ENCODE results near the gene NID1. TPM values are rescaled to one million over a fixed set of nuclear protein-coding genes. Genes with fewer than 3 reads are reported as not detected.

NID1 gene
- total RNA-seq, 1 experiment from 2014 or later: 8.6 TPM

GRCh38 chr1:236002025-236002390 lies 62.9 kb downstream of the NID1 start:
- no TSS peak for BruUV-seq (replicated peaks)
- H3K4me1 Mint-ChIP-seq (ENCODE audit: low read depth, unreplicated experiment): no peaks in the 10 kb centered on the region
- TF ChIP-seq CTCF (IDR thresholded peaks at IDR 0.05; ENCODE audit: unreplicated experiment): no peak
- intact Hi-C loops (cut with micrococcal nuclease; ENCODE audit: unreplicated experiment): no loop called here
- H3K27ac Mint-ChIP-seq (ENCODE audit: unreplicated experiment): no peak overlapping the region
- CTCF ChIA-PET: no interaction called here
- no peak for DNase-seq
- peaks cover 21% of the 10 kb centered on the region for H3K27me3 Mint-ChIP-seq (ENCODE audit: unreplicated experiment)
- H3K4me3 Mint-ChIP-seq (ENCODE audit: low read depth, unreplicated experiment): no peak overlapping the region
- no peaks in the 10 kb centered on the region for H3K36me3 Mint-ChIP-seq (ENCODE audit: insufficient read depth, unreplicated experiment)
- no peaks in the 10 kb centered on the region for H3K9me3 Mint-ChIP-seq (ENCODE audit: low read depth, unreplicated experiment)

DNA sequence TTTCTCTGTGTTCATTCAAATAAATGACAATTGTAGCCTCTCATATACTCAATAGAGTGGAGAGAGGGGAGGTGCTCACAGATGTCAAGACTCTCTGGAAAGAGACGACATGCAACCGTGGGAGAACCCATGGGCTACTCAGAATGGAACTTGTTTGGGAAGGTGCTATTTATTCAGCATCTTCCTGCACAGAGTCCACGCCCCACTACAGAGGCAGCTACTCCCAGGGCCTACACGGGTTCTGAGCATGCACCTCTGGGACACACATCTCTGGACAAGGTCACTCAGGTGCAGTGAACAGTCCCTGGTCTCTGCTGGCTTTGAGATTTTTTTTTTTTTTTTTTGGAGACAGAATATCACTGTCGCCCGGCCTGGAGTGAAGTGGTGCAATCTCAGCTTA lies 64.1 kb downstream of the NID1 start:
- Mint-ChIP-seq H3K4me3 (ENCODE audit: low read depth, unreplicated experiment) (no peak overlapping the region), H3K27me3 (ENCODE audit: unreplicated experiment) (peaks cover 9% of the 10 kb centered on the region), H3K36me3 (ENCODE audit: insufficient read depth, unreplicated experiment) (no peaks in the 10 kb centered on the region), H3K27ac (ENCODE audit: unreplicated experiment) (no peak overlapping the region), H3K4me1 (ENCODE audit: low read depth, unreplicated experiment) (no peaks in the 10 kb centered on the region), H3K9me3 (ENCODE audit: low read depth, unreplicated experiment) (no peaks in the 10 kb centered on the region)
- intact Hi-C loops (cut with micrococcal nuclease; ENCODE audit: unreplicated experiment): no loop called here
- TF ChIP-seq CTCF (IDR thresholded peaks at IDR 0.05; ENCODE audit: unreplicated experiment): no peak
- BruUV-seq (replicated peaks): no TSS peak
- no peak for DNase-seq
- CTCF ChIA-PET: no interaction called here

GRCh38 chr1:235999259-235999925 lies 65.5 kb downstream of the NID1 start:
- no TSS peak for BruUV-seq (replicated peaks)
- CTCF ChIA-PET: no interaction called here
- Mint-ChIP-seq H3K9me3 (ENCODE audit: low read depth, unreplicated experiment) (no peaks in the 10 kb centered on the region), H3K4me3 (ENCODE audit: low read depth, unreplicated experiment) (no peak overlapping the region), H3K27me3 (ENCODE audit: unreplicated experiment) (peaks cover 7% of the 10 kb centered on the region), H3K27ac (ENCODE audit: unreplicated experiment) (no peak overlapping the region), H3K4me1 (ENCODE audit: low read depth, unreplicated experiment) (no peaks in the 10 kb centered on the region), H3K36me3 (ENCODE audit: insufficient read depth, unreplicated experiment) (no peaks in the 10 kb centered on the region)
- intact Hi-C loops (cut with micrococcal nuclease; ENCODE audit: unreplicated experiment): no loop called here
- no peak for TF ChIP-seq CTCF (IDR thresholded peaks at IDR 0.05; ENCODE audit: unreplicated experiment)
- DNase-seq: no peak

- Mint-ChIP-seq H3K4me1 (ENCODE audit: low read depth, unreplicated experiment) (no peaks in the 10 kb centered on the region), H3K9me3 (ENCODE audit: low read depth, unreplicated experiment) (no peaks in the 10 kb centered on the region), H3K27ac (ENCODE audit: unreplicated experiment) (no peak overlapping the region), H3K4me3 (ENCODE audit: low read depth, unreplicated experiment) (no peak overlapping the region), H3K36me3 (ENCODE audit: insufficient read depth, unreplicated experiment) (no peaks in the 10 kb centered on the region), H3K27me3 (ENCODE audit: unreplicated experiment) (peaks cover 7% of the 10 kb centered on the region)
- BruUV-seq (replicated peaks): no TSS peak
- no peak for DNase-seq
- CTCF ChIA-PET: no interaction called here
- TF ChIP-seq CTCF (IDR thresholded peaks at IDR 0.05; ENCODE audit: unreplicated experiment): no peak
- intact Hi-C loops (cut with micrococcal nuclease; ENCODE audit: unreplicated experiment): no loop called here
Observed at GRCh38 chr1:235998812-235999211, 66.1 kb downstream of the NID1 start.

All from Calu3 (cell line).